Neural progenitor cell (in vitro differentiated cells): ENCODE measurements around the gene RERE.

Source experiments
- CTCF ChIP-seq: fragments of 200-600 bp; sonication (generic); IDR thresholded peaks from 2 replicates; pipeline ENCODE4 v1.5.1; 2017; ENCODE audit warnings: antibody characterized with exemption, mild to moderate bottlenecking
- EZH2 ChIP-seq: fragments of 200-600 bp; sonication (generic); IDR thresholded peaks from 2 replicates; pipeline ENCODE4 v1.6.1; 2017; ENCODE audit warnings: antibody characterized with exemption, mild to moderate bottlenecking, moderate library complexity
- EZH2phosphoT487 ChIP-seq: fragments of 200-600 bp; sonication (generic); IDR thresholded peaks from 2 replicates; pipeline ENCODE4 v1.6.1; 2017; ENCODE audit warnings: antibody characterized with exemption

- TF ChIP-seq CTCF (no peak), EZH2phosphoT487 (no peak), EZH2 (no peak)
Observed at GRCh38 chr1:8360493-8361197, 456.8 kb downstream of the RERE start.
